ENCODE measurements around the gene LCNL1.

LCNL1 gene

DNA sequence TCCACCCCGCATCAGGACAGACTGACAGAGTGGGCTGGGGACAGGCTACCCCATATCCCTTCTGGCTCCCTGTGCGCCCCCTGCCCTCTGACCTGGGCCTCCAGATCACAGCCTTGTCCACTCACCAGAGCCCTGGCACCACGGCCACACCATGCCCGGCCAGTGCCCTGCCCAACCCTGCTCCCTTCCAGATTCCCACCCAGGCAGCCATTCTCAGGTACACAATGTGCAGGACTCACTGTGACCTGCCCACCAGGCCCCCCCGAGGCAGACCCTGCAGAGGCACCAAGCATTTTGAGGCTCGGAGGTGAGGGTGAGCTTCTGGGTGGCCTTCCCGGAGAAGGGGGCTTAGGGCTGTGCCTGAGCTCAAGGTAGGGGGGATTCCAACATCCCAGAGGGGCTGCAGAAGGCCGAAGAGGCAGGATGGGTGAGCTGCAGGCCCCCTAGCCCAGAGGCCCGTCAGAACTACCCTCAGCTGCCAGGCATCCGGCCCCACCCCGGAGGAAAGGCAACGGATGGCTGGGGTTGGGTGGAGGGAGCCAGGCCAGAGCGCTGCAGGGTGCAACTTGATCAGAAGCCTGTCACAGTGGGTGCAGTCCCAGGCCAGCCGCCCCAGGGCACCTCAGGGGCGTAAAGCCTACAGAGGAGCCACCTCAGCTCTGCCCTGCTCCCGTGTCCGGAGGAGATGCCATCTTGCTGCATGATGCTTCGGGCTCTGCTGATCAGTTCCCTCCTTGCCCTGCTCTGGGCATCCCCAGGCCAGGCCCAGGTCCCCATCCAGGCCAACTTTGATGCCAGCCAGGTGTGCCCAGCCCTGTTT is at the start of gene LCNL1:
TSS of gene LCNL1 (plus strand) at position 762 of the 820 bp plus-strand sequence. CDS start 594 bp downstream, outside the sequence.
- no peak for DNase-seq (ENCODE audit: low spot score)

DNA sequence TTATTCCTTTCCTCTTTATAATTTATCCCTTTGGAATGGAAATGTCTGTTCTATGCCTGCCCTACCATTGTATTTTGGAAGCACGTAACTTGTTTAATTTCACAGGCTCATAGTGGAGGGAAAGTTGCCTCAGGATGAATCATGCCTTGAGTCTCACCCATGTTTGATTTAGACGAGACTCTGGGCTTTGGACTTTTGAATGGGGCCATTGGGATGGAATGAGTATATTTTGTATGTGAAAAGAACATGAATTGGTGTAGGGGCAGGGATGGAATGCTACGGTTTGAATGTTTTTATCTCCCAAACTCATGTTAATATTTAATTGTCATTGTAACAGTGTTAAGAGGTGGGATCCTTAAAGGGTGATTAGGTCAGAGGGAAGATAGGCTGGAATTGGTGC is 48.5 kb upstream of the LCNL1 start:
- DNase-seq (ENCODE audit: low spot score) = no peak

DNA sequence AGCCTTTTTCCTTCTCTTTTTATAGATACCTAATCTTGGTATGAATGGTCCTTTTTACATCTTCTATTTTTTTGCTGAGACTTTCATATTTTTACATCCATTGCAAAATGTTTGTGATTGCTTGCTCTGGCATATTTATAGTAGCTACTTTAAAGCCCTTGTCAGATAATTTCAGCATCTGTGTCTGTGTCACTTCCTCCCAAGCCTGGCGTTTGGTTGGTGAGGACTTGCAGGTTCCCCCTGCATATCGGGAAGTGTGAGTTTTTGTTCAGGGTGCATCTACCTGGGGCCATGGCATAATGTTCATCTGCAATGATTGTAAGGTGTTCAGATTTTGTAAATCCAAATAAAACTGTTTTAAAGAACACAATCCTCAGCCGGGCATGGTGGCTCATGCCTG is 47.1 kb upstream of the LCNL1 start:
- no peak for DNase-seq (ENCODE audit: low spot score)

DNA sequence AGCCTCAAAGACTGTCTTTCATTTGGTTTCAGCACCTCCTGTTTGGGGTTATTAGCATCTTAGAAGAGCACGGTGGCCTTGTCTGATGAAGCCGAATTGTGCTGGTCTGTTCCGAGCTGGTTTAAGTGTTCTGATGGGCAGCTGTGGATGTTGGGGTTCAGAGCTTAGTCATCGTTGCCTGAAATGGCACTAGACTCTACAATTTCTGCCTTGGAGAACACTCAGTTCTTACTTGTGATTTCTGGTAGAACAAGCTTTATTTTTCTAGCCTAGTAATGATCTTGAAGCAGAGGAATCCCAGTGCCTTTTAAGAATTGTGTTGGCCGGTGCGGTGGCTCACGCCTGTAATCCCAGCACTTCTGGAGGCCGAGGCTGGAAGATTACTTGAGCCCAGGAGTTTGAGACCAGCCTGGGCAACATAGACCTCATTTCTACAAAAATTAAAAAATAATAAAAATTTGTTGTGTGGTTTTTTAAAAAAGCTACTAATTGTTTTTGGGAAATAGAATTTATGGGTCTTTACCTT is 46.1 kb upstream of the LCNL1 start:
- DNase-seq (ENCODE audit: low spot score) = no peak

DNA sequence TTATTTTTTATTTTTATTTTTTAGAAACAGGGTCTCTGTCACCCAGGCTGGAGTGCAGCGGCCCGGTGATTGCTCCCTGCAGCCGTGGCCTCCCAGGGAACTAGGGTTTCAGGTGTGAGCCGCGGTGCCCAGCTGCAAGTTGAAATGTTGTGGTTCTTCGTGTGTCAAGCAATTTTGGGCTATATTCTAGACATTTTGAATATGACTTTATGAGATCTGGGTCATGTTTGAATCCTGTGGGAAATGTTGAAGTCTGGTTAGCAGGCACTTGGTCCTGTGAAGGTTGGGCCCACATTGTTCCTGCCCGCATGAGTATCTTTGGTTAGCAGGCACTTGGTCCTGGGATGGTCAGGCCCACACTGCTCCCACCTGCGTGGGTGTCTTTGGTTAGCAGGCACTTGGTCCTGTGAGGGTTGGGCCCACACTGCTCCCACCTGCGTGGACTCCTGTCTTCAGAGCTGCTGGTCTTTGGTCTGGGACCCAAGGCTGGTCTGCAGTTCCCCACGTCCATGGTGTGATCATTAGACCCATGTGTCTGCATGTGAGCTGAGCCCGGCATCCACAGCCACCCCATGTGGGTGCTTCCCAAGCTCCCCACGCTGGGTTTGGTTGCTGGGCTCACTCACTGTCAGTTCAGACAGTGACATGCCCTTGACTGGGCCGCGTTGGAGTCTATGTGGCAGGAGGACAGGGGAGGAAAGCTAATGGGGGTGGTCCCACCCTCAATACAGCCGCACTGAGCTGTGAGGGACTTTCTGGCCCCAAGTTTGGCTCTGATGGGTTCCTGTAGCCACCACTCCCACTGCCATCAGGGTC is 45.4 kb upstream of the LCNL1 start:
- no peak for DNase-seq (ENCODE audit: low spot score)

DNA sequence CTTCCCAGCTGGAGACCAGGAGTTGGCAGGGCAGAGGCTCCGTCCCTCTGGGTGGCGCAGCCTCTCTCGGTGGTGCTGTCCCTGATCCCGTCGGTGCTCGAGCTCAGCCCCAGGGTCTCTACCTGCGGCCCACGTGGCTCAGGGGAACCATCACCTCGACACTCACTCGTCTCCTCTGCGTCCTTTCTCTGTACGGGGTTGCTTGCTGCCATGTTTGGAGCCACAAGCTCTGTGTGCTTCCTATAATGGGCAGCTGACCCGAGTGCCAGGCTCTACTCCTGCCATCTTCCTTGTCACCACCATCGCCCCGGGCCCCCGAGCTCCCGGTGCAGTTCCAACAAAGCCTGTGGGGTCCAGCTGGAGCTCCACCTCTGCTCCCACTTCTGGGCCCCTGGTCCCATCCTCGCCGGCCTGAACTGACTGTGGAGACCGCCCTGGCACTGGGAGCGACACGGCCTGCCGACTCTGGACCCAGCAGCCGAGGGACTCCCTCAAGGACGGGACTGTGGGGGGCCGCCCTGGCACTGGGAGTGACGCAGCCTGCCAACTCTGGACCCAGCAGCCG is 43.3 kb upstream of the LCNL1 start:
- DNase-seq (ENCODE audit: low spot score) = no peak

DNA sequence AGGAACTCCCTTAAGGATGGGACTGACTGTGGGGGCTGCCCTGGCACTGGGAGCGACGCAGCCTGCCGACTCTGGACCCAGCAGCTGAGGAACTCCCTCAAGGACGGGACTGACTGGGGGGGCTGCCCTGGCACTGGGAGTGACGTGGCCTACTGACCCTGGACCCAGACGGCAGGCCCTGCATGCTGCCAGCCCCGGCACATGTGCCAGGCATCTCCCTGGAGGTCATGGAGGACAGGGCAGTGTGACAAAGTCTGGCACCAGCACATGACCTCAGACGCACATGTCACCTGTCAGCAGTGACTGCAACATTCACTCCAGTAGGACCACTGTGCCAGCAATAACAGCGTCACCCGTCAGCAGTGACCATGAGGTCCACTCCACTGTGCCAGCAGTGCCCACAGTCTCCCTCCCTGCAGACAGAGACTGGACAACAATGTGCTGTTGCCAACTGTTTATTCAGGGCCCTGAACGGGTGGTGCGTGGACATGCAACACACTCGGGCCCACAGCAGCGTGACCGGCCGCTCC is 42.7 kb upstream of the LCNL1 start:
- no peak for DNase-seq (ENCODE audit: low spot score)

DNA sequence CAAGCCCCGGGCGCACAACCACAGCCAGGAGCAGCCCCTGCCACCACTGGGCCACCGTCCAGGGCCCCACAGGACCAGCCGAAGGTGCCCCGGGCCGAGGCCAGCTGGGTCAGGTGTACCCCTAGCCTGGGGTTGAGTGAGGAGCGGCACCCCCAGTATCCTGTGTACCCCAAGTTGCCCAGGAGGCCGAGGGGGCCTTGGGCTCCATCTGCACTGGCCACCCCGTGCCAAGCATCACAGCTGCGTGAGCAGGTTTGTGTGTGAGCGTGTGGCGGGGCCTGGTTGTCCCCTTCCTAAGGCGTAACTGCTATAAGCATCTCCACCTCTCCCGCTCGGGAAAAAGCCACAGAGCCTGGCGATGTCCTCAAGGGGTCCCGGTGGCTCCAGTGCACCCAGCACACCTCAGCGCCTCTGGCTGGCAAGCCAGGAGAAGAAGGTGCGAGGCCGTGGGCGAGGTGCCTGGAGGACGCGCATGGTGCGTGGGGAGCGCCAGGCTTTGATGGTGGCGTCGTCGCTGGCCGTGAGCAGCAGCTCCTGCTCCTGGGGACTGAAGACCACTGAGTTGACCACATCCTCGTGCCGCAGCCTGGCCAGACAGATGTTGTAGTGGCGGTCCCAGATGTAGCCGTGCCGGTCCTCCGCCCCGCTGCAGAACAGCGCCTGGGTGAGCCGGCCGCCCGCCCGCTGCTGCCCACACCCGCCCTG is 42.1 kb upstream of the LCNL1 start:
- DNase-seq (ENCODE audit: low spot score) = no peak

DNA sequence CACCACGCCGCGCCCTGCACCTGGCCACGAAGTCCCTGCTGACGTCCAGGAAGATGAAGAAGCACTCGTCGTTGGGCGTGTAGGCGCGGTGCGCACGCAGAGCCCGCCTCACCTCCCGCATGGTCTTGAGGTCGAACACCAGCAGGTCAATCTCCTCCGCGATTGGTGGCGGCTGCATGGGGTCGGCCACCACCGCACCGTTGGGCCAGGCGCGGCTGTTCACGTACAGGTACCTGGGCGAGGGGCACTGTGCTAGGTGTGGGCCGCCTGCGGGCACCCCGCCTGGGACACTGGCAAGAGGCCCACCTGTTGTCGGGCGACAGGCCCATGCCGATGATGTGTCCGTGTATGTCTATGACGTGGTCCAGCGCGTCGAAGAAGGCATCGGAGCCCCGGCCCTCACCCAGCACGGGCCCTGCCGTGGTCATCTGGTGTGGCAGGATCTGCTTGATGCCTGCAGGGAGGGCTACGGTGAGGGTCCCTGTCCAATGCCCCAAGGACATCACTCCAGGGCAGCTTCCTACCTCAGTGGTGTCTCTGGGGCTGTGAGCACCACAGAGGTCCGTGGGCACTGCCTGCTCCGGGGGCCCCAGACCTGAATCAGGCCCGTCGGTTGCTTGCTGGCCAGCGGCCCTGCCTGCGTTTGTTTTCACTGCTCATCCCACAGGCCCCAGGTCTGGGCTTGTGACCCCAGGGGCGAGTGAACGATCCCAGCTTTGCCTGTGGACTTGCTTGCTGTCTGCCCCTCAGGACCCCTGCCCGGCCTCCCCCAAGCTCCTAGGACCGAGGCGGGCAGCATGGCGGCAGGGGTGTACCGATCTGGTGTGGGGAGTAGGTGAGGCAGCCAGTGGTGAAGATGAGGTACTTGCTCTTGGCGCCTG is 41.3 kb upstream of the LCNL1 start:
- no peak for DNase-seq (ENCODE audit: low spot score)

DNA sequence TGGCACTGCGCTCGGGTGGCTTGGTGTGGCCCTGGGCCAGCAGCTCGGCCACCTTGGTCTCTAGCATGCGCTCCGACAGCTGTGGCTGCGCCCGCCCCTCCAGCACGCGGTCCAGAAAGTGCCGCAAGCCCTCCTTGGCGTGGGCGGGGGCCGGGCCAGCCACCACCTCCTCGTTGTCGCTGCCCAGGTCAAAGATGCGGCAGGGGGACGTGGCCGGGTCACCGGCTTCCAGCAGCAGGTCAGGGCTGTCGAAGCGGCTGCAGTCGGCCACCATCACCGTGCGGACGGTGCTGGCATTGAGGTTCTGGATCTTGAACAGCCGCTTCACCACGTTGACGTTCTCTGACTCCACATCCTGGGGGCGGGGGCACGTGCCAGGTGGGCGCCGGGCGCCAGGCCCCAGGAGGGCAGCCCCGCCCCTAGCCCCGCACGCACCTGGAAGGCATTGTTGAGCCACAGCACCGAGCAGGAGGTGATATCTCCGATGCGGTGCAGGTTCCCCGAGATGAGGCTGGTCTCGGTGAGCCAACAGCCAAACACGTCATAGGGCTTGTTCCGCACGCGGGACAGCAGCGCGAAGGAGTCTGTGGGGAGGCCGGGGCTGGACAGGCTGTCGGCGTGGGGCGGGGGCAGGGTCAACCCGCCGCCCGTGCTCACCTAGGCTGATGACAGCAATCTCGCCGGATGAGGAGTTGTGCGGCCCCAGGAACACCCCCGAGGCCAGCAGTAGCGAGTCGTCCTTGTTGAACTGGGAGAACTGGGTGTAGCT is 40.5 kb upstream of the LCNL1 start:
- DNase-seq (ENCODE audit: low spot score) = no peak

DNA sequence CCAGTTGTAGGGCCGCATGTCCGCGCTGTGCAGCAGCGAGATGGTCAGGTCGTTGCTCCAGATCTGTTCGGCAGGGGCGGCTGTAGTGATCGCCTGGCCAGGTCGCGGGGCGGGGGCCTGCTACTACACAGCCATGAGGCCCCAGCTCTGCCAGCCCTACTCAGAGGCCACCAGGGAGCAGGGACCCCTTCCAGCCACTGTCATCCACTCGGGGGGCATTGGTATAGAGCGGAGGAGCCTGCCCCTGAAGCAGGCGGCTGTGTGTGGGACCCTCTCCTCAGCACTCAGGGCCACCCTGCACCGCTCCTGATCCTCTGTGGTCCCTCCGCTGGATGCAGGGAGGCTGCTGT is 39.9 kb upstream of the LCNL1 start:
- no peak for DNase-seq (ENCODE audit: low spot score)

DNA sequence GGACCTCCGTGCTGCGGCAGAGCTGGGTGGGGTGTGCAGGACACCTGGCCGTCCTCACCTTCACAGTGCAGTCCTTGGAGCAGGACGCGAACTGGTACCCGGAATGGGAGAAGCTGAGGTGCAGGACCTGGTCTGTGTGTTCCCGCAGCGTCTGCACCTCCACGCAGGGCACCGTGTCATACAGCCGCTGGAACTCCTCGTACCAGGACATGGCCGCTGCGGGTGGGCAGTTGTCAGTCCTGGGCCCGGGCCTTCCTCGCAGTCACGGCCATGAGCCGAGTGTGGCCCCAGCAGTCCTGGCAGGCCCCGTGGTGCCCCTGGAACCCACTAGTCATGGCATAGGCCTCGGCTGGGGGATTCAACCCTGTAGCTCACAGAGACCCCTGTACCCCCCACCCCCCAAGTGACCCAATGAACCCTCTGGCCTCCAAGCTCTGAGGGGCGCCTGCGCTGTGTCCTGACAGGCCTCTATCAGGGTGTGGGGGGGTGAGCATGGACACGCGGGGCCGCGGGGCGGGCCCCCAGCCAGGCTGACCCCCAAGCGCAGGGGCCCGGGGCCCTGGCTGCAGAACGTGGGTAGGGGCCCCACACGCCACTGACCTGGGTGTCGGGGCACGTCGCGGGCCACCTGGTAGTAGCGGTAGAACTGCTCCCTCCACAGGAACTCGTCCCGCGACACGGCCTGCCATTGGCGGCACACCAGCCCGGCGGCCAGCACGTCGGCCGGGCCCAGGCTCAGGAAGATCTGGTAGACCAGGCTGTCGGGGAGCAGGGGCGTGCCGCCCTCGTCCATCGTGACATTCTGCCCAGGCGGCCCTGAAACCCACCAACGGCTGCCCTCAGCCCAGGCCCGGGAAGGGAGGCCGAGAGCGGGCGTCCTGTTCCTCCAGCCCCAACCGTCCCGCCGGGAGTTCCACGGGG is 39.2 kb upstream of the LCNL1 start:
- DNase-seq (ENCODE audit: low spot score) = no peak

DNA sequence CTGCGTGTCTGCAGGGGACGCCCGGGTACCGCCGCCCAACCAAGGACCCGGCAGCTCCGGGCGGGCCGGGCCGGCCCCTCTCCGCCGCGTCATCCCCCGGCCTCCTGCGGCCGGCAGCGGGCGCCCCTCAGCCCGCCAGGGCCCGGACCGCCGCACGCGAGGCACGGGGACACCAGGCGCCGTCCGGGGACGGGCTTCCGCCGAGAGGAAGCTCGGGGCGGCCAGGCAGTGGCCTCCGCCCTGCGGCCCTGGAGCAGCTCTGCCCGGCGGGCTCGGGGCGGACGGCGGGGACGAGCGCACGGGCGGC is 38.6 kb upstream of the LCNL1 start:
- DNase-seq (ENCODE audit: low spot score) = peak; percentile 76

DNA sequence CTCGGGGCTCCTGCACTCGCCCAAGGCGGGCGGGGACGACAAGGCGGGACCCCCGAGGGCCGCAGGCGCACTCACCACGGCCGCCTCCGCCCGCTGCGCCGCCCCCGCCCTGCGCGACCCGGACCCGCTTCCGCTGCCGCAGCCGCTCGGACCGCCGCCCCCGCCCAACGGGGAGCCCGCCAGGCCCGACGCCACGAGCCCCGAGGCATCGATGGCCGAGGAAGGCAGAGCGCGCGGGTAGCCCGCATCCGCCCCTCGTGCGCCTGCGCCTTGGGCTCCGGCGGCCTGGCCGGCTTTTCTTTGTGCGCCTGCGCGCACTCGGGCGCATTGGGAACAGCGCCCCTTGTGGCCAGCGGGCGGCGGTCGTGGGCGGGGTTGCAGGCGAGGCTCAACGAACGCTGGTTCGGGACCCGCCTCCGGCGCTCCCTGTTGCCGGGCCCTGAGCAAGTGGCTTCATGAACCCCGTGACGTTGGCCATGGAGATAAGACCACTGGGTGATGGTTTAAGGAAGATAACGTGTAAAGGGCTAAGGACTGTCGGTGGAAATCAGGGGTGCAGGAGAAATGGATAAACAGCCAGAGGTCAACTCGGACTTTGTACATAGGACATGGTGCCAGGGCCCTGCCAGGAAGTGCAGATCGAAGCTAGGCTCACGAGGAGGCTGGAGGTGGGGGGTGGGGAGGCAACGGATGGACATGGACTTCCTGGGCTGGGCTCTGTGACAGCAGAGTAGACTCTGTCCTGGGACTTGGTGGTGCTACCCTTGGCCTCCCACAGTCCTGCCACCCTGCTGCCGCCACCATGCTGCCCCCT is 38.1 kb upstream of the LCNL1 start, which contains the start of the genes C8G and FBXW5:
TSS of gene C8G (plus strand) at position 725 of the 814 bp plus-strand sequence. CDS start at position 803, 78 bp downstream.
TSS of gene FBXW5 (minus strand) at position 220 of the 814 bp plus-strand sequence. CDS start 655 bp downstream, outside the sequence.
- peak; percentile 100 for DNase-seq (ENCODE audit: low spot score)

DNA sequence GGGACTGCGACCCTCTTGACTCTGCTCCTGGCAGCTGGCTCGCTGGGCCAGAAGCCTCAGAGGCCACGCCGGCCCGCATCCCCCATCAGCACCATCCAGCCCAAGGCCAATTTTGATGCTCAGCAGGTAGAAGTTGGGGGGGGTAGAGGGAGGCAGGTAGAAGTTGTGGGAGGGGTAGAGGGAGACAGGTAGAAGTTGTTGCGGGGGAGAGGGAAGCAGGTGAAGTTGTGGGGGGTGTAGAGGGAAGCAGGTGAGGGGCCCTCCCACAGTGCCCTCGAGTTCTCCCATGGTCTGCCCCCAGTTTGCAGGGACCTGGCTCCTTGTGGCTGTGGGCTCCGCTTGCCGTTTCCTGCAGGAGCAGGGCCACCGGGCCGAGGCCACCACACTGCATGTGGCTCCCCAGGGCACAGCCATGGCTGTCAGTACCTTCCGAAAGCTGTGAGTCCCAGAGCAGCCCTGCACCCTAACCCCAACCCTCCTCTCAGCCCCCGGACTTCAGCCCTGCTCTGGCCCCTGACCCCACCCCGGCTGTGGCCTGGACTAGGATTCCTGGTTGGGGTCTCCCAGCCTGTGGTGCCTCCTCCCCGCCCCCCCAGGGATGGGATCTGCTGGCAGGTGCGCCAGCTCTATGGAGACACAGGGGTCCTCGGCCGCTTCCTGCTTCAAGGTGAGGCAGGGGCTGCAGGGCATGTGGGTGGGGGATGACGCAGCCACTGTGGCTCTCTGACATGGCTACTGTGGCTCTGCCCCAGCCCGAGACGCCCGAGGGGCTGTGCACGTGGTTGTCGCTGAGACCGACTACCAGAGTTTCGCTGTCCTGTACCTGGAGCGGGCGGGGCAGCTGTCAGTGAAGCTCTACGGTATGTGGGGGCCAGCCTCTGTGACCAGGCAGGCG is 37.2 kb upstream of the LCNL1 start:
- DNase-seq (ENCODE audit: low spot score) = no peak

DNA sequence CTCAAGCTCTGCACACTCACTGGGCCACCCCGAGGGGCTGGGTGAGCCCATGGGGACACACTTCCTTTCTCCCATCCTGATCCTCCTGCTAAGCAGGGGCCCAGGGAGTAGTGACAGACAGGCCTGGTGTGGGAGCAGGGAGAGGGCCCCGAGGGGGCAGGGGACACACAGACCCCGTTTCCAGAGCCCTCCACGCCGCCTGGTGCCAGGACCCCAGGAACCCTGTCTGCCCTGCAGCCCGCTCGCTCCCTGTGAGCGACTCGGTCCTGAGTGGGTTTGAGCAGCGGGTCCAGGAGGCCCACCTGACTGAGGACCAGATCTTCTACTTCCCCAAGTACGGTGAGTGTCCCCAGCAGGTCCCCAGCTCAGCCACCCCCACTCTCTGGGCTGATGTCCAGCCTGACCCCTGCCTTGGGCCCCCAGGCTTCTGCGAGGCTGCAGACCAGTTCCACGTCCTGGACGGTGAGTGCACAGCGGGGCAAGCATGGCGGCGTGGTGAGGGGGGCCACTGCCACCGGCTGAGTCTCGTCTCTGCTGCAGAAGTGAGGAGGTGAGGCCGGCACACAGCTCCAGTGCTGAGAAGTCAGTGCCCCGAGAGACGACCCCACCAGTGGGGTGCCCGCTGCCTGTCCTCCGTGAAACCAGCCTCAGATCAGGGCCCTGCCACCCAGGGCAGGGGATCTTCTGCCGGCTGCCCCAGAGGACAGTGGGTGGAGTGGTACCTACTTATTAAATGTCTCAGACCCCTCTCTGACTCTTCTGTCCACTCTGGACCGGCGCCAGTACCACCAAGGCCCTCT is 36.4 kb upstream of the LCNL1 start:
- DNase-seq (ENCODE audit: low spot score) = no peak

Measured in AG08395 (cell line).